ENCODE results near the gene RTEL1. TPM values are rescaled to one million over a fixed set of nuclear protein-coding genes. Genes with fewer than 3 reads are reported as not detected.

RTEL1 gene
- total RNA-seq (2022; extraction: Qiagen RNA extraction), result 3.4 to 10.0 TPM (median 7.0 TPM) in 5 replicates

GRCh38 chr20:63657937-63658748 lies at the start of gene RTEL1:
RTEL1 (plus strand) TSS chr20:63658312; CDS start chr20:63659403, 1,091 bp downstream.

GRCh38 chr20:63626424-63627128 lies 31.5 kb upstream of the RTEL1 start, which contains the start of gene GMEB2:
GMEB2 (minus strand) TSS chr20:63627101; CDS start chr20:63619397, 7,704 bp downstream.

GRCh38 chr20:63653041-63653973 lies 4.8 kb upstream of the RTEL1 start, which contains the start of gene STMN3:
STMN3 (minus strand) TSS chr20:63653424; CDS start chr20:63653345, 79 bp downstream.

GRCh38 chr20:63696628-63697356 lies 38.7 kb downstream of the RTEL1 start, which contains the start of gene TNFRSF6B:
TNFRSF6B (plus strand) TSS chr20:63696652; CDS start chr20:63696768, 116 bp downstream.

GRCh38 chr20:63707558-63708300 lies 49.6 kb downstream of the RTEL1 start, which contains the start of the genes ARFRP1 and ZGPAT:
ARFRP1 (minus strand) TSS chr20:63707976; CDS start chr20:63707091, 885 bp downstream.
ZGPAT (plus strand) TSS chr20:63708039; CDS start chr20:63708581, 542 bp downstream.

GRCh38 chr20:63735859-63736718 lies 78.0 kb downstream of the RTEL1 start, which contains the start of gene LIME1:
LIME1 (plus strand) TSS chr20:63736664; CDS start chr20:63737550, 886 bp downstream.

GRCh38 chr20:63739130-63740069 lies 81.3 kb downstream of the RTEL1 start, which contains the start of gene SLC2A4RG:
SLC2A4RG (plus strand) TSS chr20:63739776; CDS start chr20:63739913, 137 bp downstream.

Other genes starting within 250 kb of the RTEL1 start
- 0.21 to 0.72 TPM (median 0.57 TPM) in 5 replicates for gene KCNQ2, start 185.7 kb upstream of the RTEL1 start, total RNA-seq (2022; extraction: Qiagen RNA extraction)
- gene EEF1A2, start 159.2 kb upstream of the RTEL1 start, total RNA-seq (2022; extraction: Qiagen RNA extraction), result 132 to 182 TPM (median 150 TPM) in 5 replicates
- 265 to 337 TPM (median 318 TPM) in 5 replicates for gene PPDPF, start 137.5 kb upstream of the RTEL1 start, total RNA-seq (2022; extraction: Qiagen RNA extraction)
- 2.4 to 3.6 TPM (median 3.1 TPM) in 5 replicates for gene PTK6, start 120.9 kb upstream of the RTEL1 start, total RNA-seq (2022; extraction: Qiagen RNA extraction)
- gene SRMS, start 110.6 kb upstream of the RTEL1 start, total RNA-seq (2022; extraction: Qiagen RNA extraction), result 0.10 to 0.16 TPM in 2 of 5 replicates, not detected in the others
- 0.18 to 0.46 TPM (median 0.25 TPM) in 5 replicates for gene FNDC11, start 104.2 kb upstream of the RTEL1 start, total RNA-seq (2022; extraction: Qiagen RNA extraction)
- 15.8 to 24.2 TPM (median 22.2 TPM) in 5 replicates for gene HELZ2, start 84.1 kb upstream of the RTEL1 start, total RNA-seq (2022; extraction: Qiagen RNA extraction)
- 7.9 to 10.7 TPM (median 9.8 TPM) in 5 replicates for gene GMEB2, start 31.2 kb upstream of the RTEL1 start, total RNA-seq (2022; extraction: Qiagen RNA extraction)
- gene STMN3, start 4.9 kb upstream of the RTEL1 start, total RNA-seq (2022; extraction: Qiagen RNA extraction), result 7.7 to 11.7 TPM (median 9.6 TPM) in 5 replicates
- gene TNFRSF6B, start 38.3 kb downstream of the RTEL1 start, total RNA-seq (2022; extraction: Qiagen RNA extraction), result 0.35 to 1.5 TPM (median 0.93 TPM) in 5 replicates
- gene ARFRP1, start 49.7 kb downstream of the RTEL1 start, total RNA-seq (2022; extraction: Qiagen RNA extraction), result 30.6 to 40.0 TPM (median 36.2 TPM) in 5 replicates
- gene ZGPAT, start 49.7 kb downstream of the RTEL1 start, total RNA-seq (2022; extraction: Qiagen RNA extraction), result 22.0 to 30.9 TPM (median 26.9 TPM) in 5 replicates
- gene LIME1, start 78.4 kb downstream of the RTEL1 start, total RNA-seq (2022; extraction: Qiagen RNA extraction), result 5.6 to 12.4 TPM (median 9.3 TPM) in 5 replicates
- 55.9 to 105 TPM (median 96.0 TPM) in 5 replicates for gene SLC2A4RG, start 81.5 kb downstream of the RTEL1 start, total RNA-seq (2022; extraction: Qiagen RNA extraction)
- 0.75 to 1.1 TPM (median 0.92 TPM) in 5 replicates for gene ZBTB46, start 173.0 kb downstream of the RTEL1 start, total RNA-seq (2022; extraction: Qiagen RNA extraction)
- gene ABHD16B, start 203.2 kb downstream of the RTEL1 start, total RNA-seq (2022; extraction: Qiagen RNA extraction), result not detected in 5 replicates
- gene TPD52L2, start 207.0 kb downstream of the RTEL1 start, total RNA-seq (2022; extraction: Qiagen RNA extraction), result 126 to 137 TPM (median 132 TPM) in 5 replicates
- 22.6 to 29.0 TPM (median 28.3 TPM) in 5 replicates for gene DNAJC5, start 236.8 kb downstream of the RTEL1 start, total RNA-seq (2022; extraction: Qiagen RNA extraction)